Endothelial cell of umbilical vein (primary cell): Measurements from ENCODE around the gene MYO16. TPM values are rescaled to one million over a fixed set of nuclear protein-coding genes. Genes with fewer than 3 reads are reported as not detected.

Experiments used
- BruUV-seq: library from RNA; stranded (reverse); fragments of 400-500 nt; replicated peaks from 2 replicates; lab custom pipeline; 2021; lab: Mats Ljungman, UMichigan
- CTCF ChIA-PET: fragments of 300-600, 350-600 bp; sonication (Branson Sonifier 250); formaldehyde crosslinking; loops from one replicate; lab custom pipeline; 2021; ENCODE audit warnings: antibody characterized with exemption, inconsistent platforms; lab: Charles Lee
- POLR2A ChIA-PET: fragments of 300-600, 350-600 bp; sonication (Branson Sonifier 250); formaldehyde crosslinking; loops from one replicate; lab custom pipeline; 2021; ENCODE audit warnings: antibody characterized with exemption, inconsistent platforms; lab: Charles Lee
- DNase-seq: peaks from one replicate; pipeline ENCODE4 v3.0.0-alpha.2; 2011; ENCODE audit warnings: low read depth, low spot score
- FAIRE-seq: peaks from 2 replicates; lab custom pipeline; 2011; peaks lifted over from hg19 to GRCh38; lab: Jason Lieb, UNC
- H2AFZ ChIP-seq: 2 replicates; pipeline ENCODE4 v1.6.0; 2012; ENCODE audit warnings: low read depth, low read length, control low read depth, inconsistent platforms
- H3K27ac ChIP-seq: 2 replicates; pipeline ENCODE4 v1.5.1; 2011; ENCODE audit warnings: low read depth, mild to moderate bottlenecking, control low read depth, low read length, moderate library complexity; ENCODE audit not compliant: insufficient read depth
- H3K27me3 ChIP-seq, 2 experiments: 2 replicates each; pipeline versions ENCODE4 v1.6.0 to v1.6.1; 2011; ENCODE audit warnings: low read length in 2 of 2, mixed read lengths in 1 of 2; ENCODE audit not compliant: control insufficient read depth in 2 of 2, insufficient read depth in 2 of 2
- H3K36me3 ChIP-seq, 2 experiments: 2 replicates in 1 of 2; 3 replicates in 1 of 2; pipeline ENCODE4 v1.5.1; 2011; ENCODE audit warnings: low read length in 2 of 2, mild to moderate bottlenecking in 1 of 2, moderate library complexity in 1 of 2; ENCODE audit not compliant: control insufficient read depth in 2 of 2, insufficient read depth in 2 of 2; ENCODE audit errors: extremely low read depth in 1 of 2
- H3K4me1 ChIP-seq: 3 replicates; pipeline ENCODE4 v1.5.1; 2011; ENCODE audit warnings: mild to moderate bottlenecking, low read length; ENCODE audit not compliant: control insufficient read depth, insufficient read depth; ENCODE audit errors: extremely low read depth
- H3K4me2 ChIP-seq: 2 replicates; pipeline ENCODE4 v1.6.1; 2011; ENCODE audit warnings: low read length, control low read depth, mixed read lengths; ENCODE audit not compliant: insufficient read depth
- H3K4me3 ChIP-seq, 3 experiments: fragments of 200-600 bp in 1 of 3; sonication (generic), shearing (Covaris generic) in 1 of 3; replicated peaks in 1 of 3; 2 replicates each; pipeline ENCODE4 v1.5.1; 2011 to 2016; ENCODE audit warnings: control low read depth in 3 of 3, low read length in 3 of 3, mild to moderate bottlenecking in 2 of 3, inconsistent platforms in 1 of 3, low read depth in 1 of 3, moderate library complexity in 1 of 3; ENCODE audit not compliant: insufficient read depth in 1 of 3
- H3K79me2 ChIP-seq: 2 replicates; pipeline ENCODE4 v1.6.0; 2012; ENCODE audit warnings: low read length, inconsistent platforms; ENCODE audit not compliant: control insufficient read depth, insufficient read depth
- H3K9ac ChIP-seq: replicated peaks from 2 replicates; pipeline ENCODE3; 2011; ENCODE audit warnings: low read length, control low read depth; ENCODE audit not compliant: insufficient read depth; ENCODE audit errors: extremely low read depth
- H3K9me1 ChIP-seq: replicated peaks from 3 replicates; pipeline ENCODE4 v1.6.0; 2011; ENCODE audit warnings: mild to moderate bottlenecking, low read length; ENCODE audit not compliant: control insufficient read depth, insufficient read depth; ENCODE audit errors: extremely low read depth
- H3K9me3 ChIP-seq: replicated peaks from 2 replicates; pipeline ENCODE4 v1.5.1; 2012; ENCODE audit warnings: low read length, inconsistent platforms; ENCODE audit not compliant: control insufficient read depth, insufficient read depth
- H4K20me1 ChIP-seq: replicated peaks from 2 replicates; pipeline ENCODE3; 2011; ENCODE audit warnings: mild to moderate bottlenecking, low read length; ENCODE audit not compliant: control insufficient read depth, insufficient read depth; ENCODE audit errors: extremely low read depth
- EZH2 ChIP-seq: IDR thresholded peaks from 2 replicates; pipeline ENCODE4 v1.6.1; 2012; ENCODE audit warnings: borderline replicate concordance, low read depth, mild to moderate bottlenecking, moderate library complexity, low read length, inconsistent platforms; ENCODE audit not compliant: severe bottlenecking
- FOS ChIP-seq: IDR thresholded peaks from 2 replicates; pipeline ENCODE4 v1.6.1; 2011; ENCODE audit warnings: mild to moderate bottlenecking, low read length, moderate library complexity, borderline replicate concordance; ENCODE audit not compliant: insufficient read depth
- GATA2 ChIP-seq: IDR thresholded peaks from 2 replicates; pipeline ENCODE4 v1.7.0; 2011; ENCODE audit warnings: low read depth, mild to moderate bottlenecking, moderate library complexity, mixed read lengths, low read length; ENCODE audit not compliant: insufficient read length, insufficient read depth
- JUN ChIP-seq: IDR thresholded peaks from 2 replicates; pipeline ENCODE4 v1.6.1; 2011; ENCODE audit warnings: borderline replicate concordance, low read depth; ENCODE audit not compliant: insufficient read length, insufficient read depth
- MYC ChIP-seq: IDR thresholded peaks from one replicate; pipeline ENCODE4 v1.6.1; 2011; ENCODE audit warnings: mild to moderate bottlenecking, low read depth, low read length
- POLR2A ChIP-seq: IDR thresholded peaks from 2 replicates; pipeline ENCODE4 v1.6.1; 2012; ENCODE audit warnings: low read depth, mild to moderate bottlenecking, control low read depth, low read length
- POLR2AphosphoS5 ChIP-seq: IDR thresholded peaks from 2 replicates; pipeline ENCODE4 v1.6.1; 2012; ENCODE audit warnings: low read depth, mild to moderate bottlenecking, control low read depth, low read length, moderate library complexity; ENCODE audit not compliant: insufficient read depth
- dilution Hi-C: fragments of 300-500 bp; cut with MboI; formaldehyde crosslinking; loops from one replicate; pipeline ENCODE4 v1.15.0; 2019; ENCODE audit warnings: low sequenced_read_pairs; ENCODE audit not compliant: extremely low pct_ligation_motif_present
- intact Hi-C: fragments of 100-400 bp; cut with micrococcal nuclease; formaldehyde crosslinking; loops from one replicate; pipeline ENCODE4 v1.10.0; 2022
- polyA plus RNA-seq, 4 experiments: library from polyadenylated mRNA; depleted of rRNA in 3 of 4; stranded (reverse) in 3 of 4; unstranded in 1 of 4; fragments of >200 nt; gene quantifications; 2 replicates each; pipeline versions ENCODE4 v1.2.1 to v1.2.3, GENCODE V29; 2011 to 2012; ENCODE audit warnings: missing spikeins in 1 of 4
- total RNA-seq: library from RNA; stranded (reverse); gene quantifications from 2 replicates; pipeline ENCODE4 v1.2.3, GENCODE V29; 2021
- TF ChIP-seq, protein P1 (sequence below), 2 donors: IDR thresholded peaks; 1 replicate in 1 of 2; 2 replicates in 1 of 2; pipeline ENCODE4 v1.5.1; 2011; ENCODE audit warnings: low read length in 2 of 2, mild to moderate bottlenecking in 2 of 2, moderate library complexity in 2 of 2, control low read depth in 1 of 2, inconsistent platforms in 1 of 2, low read depth in 1 of 2; ENCODE audit not compliant: insufficient read depth in 1 of 2; ENCODE audit errors: extremely low read depth in 1 of 2
- TF ChIP-seq, protein P2 (sequence below): IDR thresholded peaks from 2 replicates; pipeline ENCODE4 v1.6.1; 2011; ENCODE audit not compliant: insufficient read depth, insufficient read length

MYO16 gene
- total and polyA plus RNA-seq, 2 donors (not counting 3 experiments of a cell fraction or from before 2014, with no cell fraction given), result 0.03 to 0.04 TPM

DNA sequence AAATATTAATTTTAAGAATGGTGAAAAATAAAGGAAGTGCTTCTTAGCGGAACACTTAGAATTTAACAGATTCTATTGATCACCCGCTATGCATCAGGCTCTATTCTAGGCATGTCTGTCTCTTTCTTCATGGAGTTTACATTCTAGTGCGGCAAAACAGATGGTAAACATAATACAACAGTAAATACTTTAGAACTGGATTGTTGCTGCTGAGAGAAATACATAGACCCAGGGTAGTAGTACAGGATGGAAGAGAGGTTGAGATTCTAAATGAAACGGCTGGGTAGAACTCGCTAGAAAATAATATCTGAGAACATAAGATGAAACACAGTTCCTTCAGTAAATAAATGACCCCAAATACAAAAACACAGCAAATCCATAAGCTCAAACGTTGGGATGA, 498.7 kb downstream of the MYO16 start:
- CTCF ChIA-PET, result interaction anchor here (0.8 kb wide), 1 partner anchor 167 kb away, joined by 3 read pairs; no protein-coding TSS in a partner anchor

More for the DNA sequence above, 498.7 kb downstream of the MYO16 start:
- TF ChIP-seq EZH2 (no peak), JUN (no peak), FOS (no peak), MYC (no peak), GATA2 (no peak), POLR2A (no peak), POLR2AphosphoS5 (no peak)
- TF ChIP-seq, protein P1, sequence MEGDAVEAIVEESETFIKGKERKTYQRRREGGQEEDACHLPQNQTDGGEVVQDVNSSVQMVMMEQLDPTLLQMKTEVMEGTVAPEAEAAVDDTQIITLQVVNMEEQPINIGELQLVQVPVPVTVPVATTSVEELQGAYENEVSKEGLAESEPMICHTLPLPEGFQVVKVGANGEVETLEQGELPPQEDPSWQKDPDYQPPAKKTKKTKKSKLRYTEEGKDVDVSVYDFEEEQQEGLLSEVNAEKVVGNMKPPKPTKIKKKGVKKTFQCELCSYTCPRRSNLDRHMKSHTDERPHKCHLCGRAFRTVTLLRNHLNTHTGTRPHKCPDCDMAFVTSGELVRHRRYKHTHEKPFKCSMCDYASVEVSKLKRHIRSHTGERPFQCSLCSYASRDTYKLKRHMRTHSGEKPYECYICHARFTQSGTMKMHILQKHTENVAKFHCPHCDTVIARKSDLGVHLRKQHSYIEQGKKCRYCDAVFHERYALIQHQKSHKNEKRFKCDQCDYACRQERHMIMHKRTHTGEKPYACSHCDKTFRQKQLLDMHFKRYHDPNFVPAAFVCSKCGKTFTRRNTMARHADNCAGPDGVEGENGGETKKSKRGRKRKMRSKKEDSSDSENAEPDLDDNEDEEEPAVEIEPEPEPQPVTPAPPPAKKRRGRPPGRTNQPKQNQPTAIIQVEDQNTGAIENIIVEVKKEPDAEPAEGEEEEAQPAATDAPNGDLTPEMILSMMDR (IDR thresholded peaks at IDR 0.05; ENCODE audit: extremely low read depth in 1 of 2, insufficient read depth in 1 of 2, low read depth in 1 of 2, low read length in 2 of 2), result no peak
- TF ChIP-seq, protein P2, sequence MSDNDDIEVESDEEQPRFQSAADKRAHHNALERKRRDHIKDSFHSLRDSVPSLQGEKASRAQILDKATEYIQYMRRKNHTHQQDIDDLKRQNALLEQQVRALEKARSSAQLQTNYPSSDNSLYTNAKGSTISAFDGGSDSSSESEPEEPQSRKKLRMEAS, result no peak
- H3K4me1 ChIP-seq, result no peaks in the 10 kb centered on the region
- peaks cover 2 to 3% of the 10 kb centered on the region in 2 experiments for H3K27me3 ChIP-seq
- H3K9me1 ChIP-seq, result no peaks in the 10 kb centered on the region
- no peaks in the 10 kb centered on the region for H3K79me2 ChIP-seq
- DNase-seq, result no peak
- dilution Hi-C loops (no loop called here), intact Hi-C loops (no loop called here)
- POLR2A ChIA-PET, result no interaction called here
- no peak overlapping the region for H2AFZ ChIP-seq
- no peaks in the 10 kb centered on the region for H4K20me1 ChIP-seq
- no peak overlapping the region for H3K4me3 ChIP-seq
- H3K27ac ChIP-seq, result no peak overlapping the region
- H3K4me2 ChIP-seq, result no peak overlapping the region
- H3K36me3 ChIP-seq, result no peaks in the 10 kb centered on the region
- H3K9ac ChIP-seq, result no peak overlapping the region
- FAIRE-seq, result no peak
- BruUV-seq, result no TSS peak
- H3K9me3 ChIP-seq, result no peaks in the 10 kb centered on the region
